PFSK-1 (cell line): ENCODE results near the gene RYK.

Source experiments
- POLR2AphosphoS5 ChIP-seq: IDR thresholded peaks from 2 replicates; pipeline ENCODE4 v1.6.1; 2012; ENCODE audit warnings: low read depth, mild to moderate bottlenecking, control low read depth, low read length, moderate library complexity
- SIN3A ChIP-seq: IDR thresholded peaks from 2 replicates; pipeline ENCODE4 v1.6.1; 2012; ENCODE audit warnings: mild to moderate bottlenecking, low read length, moderate library complexity, borderline replicate concordance; ENCODE audit not compliant: insufficient read depth

- TF ChIP-seq POLR2AphosphoS5 (no peak), SIN3A (no peak)
Measured at GRCh38 chr3:134110963-134111362, 139.7 kb downstream of the RYK start.
